Panc1 (cell line): ENCODE results near the gene MGMT.

Experiments used
- CTCF ChIP-seq: fragments of 450-650 bp; IDR thresholded peaks from 2 replicates; pipeline ENCODE4 v1.5.1; 2017; ENCODE audit warnings: mild to moderate bottlenecking
- REST ChIP-seq, 2 experiments: IDR thresholded peaks; 2 replicates each; pipeline ENCODE4 v1.6.1; 2011 to 2012; ENCODE audit warnings: low read depth in 2 of 2, control low read depth in 1 of 2, low read length in 1 of 2, mild to moderate bottlenecking in 1 of 2, moderate library complexity in 1 of 2; ENCODE audit not compliant: insufficient read depth in 1 of 2

- TF ChIP-seq CTCF (no peak), REST (IDR thresholded peaks at IDR 0.05; ENCODE audit: insufficient read depth in 1 of 2, low read depth in 2 of 2, low read length in 1 of 2) (no peak)
These were observed 136.0 kb downstream of the MGMT start for GRCh38 chr10:129602938-129603535.
